Activated CD4-positive, alpha-beta T cell treated with anti-CD3 and anti-CD28 coated beads, Interleukin-2, amount 50 U/mL, for 48 hours (primary cell): ENCODE measurements around the gene TBC1D2.
"Not testable (repeated sequence)": the region's sequence is repeated elsewhere in the genome, so short reads cannot be mapped to it uniquely, and the experiment has no call there.

Source experiments
- DNase-seq, 2 experiments: peaks; one replicate each; pipeline ENCODE4 v3.0.0-alpha.2; 2020

The TBC1D2 gene

DNA sequence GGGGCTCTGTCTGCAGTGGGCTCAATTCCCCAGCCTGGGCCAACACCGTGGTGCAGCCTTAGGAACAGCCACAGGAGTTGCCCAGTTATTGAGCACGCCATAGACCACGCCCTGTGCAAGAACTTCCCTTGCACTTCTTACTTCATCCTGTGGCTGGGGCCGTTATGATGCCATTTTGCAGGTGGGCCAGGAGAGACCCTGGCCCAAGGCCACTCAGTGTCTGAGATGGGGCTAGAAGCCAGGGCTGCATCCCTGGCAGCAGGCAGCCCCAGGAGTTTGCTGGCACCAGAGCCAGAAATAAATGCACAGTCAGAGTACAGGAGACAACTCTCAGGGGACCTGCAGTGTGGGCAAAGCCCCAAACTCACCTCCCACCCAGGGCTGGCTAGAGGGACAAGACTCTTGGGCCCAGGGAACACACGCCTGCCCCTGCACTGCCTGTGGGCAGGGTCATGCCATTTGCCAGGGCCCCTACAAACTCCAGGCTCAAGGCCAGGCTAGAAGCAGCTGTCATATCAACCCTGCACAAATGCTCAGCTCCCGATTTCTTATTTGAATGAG, 69.8 kb downstream of the TBC1D2 start:
- DNase-seq, result no peak

DNA sequence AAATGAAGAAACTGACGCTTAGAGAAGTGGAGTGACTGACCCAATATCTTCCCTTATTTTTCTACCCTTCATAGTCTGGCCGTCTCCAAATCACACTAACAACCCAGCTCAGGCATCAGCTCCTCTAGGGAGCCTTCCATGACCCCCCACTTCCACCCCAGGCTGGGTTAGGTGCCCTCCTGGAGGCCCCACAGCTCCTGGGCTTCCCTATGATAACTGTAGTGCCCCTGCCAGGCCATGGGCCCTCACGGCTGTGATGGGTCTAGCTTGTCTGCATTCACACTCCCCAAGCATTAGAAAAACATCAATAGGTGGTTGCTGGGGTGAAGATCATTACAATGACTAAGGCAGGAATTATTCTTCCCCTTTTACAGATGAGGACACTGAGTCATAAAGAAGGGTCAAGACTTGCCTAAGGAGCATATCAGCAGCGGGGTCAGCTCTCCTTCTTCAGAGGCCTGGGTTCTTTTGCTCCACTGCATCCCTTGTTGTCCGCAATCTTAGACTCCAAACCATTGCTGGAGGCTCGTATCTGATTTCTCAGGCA, 70.4 kb downstream of the TBC1D2 start:
- no peak for DNase-seq

DNA sequence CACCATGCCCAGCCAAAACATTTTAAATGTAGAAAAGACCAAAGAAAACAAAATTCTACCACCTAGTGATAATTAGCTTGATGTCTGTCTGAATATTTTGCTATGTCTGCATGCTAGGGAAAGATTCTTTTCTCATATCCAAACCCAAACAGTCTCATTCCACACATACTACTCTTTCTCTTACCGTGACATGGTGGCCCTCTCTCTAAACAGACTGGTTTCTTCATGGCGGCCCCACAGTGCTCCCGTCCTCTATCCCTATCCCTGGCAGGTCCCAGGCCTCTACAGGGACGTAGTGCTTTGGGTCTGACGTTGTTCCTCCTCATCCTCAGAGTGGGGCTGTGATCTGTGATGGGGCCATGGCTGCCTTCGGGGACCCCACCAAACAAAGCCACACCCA, 71.1 kb downstream of the TBC1D2 start:
- DNase-seq, result no peak

DNA sequence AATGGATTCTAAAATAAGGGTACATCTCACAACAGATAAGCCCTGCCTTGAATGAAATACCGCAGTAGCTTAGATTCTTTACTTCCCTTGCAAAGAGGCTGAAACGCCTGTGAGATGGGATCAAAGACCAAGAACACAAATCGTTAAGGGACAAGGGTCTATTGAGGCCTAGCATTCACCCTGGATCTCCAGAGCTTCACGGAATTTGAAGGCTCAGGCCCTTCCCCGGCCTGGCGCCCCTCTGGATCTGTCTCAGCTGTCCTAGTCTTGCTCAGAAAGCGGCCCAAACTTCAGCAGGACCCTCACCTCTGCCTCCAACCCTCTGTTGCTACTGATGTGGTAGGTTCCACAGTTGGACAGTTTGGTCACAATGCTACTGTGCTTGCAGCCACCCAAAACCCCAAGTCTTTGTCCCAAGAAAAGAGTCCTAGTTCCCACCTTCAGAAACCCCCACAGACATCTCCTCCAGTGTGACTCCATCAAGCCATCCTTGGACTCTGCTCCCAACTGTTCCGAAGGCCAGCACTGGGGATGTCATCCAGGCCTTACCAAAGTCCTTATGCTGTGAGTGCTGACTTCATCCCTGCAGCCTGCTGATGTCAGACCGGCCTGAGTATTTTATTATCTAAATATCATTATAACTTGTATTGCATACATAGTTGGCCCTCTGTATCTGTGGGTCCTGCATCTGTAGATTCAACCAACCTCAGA, 72.4 kb downstream of the TBC1D2 start:
- DNase-seq, result no peak

DNA sequence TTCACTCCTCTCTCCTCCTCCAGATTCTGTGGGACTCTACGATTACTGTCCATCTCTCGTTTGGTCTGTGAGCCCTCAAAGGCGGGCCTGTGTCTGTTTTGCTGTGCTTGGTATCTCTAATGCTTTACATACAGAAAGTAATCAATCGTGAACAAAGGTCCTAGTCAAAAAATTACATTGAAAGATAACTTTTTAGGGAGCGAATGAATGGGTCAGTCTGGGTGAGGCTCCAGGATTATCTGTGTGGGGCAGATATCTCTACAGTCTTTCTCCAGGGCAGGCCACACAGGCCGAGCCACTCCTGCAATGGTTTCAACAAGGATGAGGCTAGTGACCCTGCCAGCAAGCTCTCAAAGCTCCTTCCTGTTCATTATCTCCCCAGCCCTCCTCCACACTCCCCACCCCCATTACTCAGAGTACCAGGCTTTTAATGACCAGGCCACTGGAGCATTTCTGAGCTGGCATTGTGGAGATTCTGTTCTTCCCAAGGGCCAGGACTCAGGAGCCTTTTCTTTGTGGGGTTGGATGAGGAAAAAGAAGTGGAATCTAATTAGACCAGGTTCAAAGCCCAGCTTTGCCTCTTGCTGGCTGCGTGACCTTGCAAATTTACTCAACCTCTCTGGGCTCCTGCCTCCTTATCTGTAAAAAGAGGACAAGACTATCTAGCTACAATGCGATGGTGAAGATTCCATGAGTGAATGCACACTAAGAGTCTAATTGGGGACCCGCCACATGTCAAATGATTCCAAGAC, 73.2 kb downstream of the TBC1D2 start:
- no peak for DNase-seq

DNA sequence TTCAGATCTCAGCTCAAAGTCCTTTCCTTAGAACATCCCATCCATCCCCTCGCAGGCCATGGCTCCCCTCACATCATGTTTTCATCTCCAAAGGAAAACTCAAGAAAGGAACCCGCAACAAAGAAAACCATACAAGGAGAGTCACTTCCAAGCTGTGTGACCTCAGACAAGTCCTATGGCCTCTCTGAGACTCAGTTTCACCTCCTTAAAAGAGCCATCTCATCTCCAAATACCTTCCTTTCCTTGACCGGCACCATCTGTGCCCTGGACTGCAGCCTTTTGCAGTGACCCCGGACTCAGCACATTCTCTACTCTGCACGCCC, 73.7 kb downstream of the TBC1D2 start:
- DNase-seq, result no peak

DNA sequence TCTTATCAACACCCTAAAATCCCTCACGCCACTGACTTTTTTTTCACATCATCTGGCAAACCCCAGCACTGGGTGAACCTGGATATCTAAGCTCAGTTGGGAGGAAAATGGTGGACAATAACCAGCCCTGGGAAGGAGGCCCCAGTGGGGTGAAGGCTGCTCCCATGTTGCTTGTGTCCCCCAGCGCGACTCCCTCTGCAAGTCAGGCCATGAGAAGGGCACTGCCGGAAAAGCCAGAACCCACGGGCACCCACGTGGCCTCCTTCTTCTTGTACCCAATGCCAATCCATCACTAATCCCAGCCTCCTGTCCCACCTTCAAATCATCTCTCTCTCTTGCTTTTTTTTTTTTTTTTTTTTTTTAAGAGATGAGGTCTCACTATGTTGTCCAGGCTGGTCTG, 74.5 kb downstream of the TBC1D2 start:
- DNase-seq, result no peak

DNA sequence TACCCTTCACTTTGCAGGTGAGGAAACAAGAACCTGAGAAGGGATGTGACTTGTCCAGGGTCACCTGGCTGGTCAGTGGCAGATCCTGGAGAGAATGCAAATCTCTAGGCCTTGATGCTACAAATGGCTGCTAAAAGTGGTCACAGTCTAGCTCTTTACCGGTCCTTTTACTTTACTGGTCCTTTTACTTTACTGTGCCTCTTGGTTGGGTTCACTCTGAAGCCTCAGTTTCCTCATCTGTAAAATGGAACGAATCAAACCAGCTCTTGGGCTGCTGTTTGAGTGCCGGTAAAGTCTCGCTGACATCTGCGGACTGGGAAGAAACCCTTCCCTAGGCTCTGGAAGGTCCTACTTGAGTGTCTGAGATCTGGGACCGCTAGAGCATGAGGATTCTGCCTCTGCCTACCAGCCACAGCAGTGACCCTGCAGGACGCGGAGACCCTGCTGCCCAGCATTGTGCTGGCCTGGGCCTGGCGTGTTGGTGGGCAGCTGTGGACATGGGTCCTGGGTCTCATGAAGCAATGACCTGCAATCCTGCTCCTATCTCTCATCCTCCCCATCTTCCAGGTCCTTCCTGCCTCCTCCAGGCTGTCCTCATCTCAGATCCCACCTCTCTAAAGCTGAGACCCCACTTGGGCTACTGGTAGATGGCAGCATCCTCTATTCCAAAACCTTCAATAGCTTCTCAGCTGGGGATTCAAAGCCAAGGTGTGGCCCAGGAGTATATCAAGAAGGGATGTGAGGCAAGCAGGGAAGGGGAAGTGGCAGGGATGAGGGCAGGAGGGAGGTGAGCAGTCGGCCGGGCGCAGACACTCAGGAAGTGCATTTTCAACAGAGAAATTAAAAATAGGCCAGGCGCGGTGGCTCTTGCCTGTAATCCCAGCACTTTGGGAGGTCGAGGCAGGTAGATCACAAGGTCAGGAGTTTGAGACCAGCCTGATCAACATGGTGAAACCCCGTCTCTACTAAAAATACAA, 76.3 kb downstream of the TBC1D2 start:
- no peak for DNase-seq

DNA sequence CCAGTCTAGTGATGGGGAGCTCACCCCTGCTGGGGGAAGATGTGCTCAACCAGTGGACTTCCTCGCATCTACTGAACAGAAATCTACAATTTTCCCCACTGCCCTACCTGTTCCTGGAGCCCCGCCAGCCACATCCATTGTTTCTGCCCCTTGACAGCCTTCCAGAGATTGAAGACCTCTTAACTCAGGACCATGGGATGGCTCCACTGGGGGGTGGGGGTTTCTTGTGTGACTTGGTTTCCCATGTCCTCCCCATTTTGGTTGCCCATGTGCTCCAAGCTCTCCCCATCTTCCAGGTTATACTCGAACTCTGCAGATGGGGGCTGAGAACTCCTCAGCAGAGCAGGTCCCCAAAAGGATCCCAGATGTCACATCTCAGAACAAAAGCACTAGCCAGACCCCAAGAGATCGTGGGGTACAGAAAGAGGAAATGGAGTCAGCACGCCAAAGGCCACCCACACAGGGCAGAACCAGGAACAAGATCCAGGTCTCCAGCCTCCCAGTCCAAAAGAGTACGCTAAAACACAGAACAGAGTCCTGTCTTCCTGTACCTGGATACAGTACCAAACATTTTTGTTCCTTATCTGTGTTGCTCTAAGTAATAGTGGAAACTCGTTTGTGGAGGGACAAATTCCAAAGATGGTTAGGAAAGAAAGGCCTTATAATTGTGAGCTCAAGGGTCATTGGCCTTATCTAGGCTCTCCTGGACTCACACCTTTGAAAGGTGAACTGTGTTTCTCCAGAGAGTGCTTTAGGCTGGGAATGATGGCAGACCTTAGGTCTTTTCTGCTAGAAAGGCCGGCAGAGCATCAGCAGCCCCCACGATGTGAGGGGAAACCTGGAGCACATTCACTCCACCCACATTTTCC, 78.8 kb downstream of the TBC1D2 start:
- no peak for DNase-seq

DNA sequence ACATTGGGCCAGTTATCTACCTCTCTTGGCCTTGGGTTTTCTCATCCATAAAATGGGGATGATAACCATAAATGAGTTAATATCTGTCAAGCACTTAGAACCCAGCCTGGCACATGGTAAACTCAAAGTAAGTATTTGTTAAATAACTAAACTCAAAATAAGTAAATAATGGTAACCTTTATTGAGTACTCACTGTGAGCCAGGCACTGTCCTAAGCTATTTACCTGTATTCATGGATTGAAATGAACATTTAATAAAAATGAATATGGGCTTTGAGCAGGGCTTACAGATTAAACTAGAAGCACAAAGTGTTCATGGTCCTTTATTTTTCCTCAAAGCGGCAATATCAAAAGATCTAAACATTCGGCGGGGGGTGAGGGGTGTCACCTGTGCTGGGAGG, 79.7 kb downstream of the TBC1D2 start:
- no peak for DNase-seq

DNA sequence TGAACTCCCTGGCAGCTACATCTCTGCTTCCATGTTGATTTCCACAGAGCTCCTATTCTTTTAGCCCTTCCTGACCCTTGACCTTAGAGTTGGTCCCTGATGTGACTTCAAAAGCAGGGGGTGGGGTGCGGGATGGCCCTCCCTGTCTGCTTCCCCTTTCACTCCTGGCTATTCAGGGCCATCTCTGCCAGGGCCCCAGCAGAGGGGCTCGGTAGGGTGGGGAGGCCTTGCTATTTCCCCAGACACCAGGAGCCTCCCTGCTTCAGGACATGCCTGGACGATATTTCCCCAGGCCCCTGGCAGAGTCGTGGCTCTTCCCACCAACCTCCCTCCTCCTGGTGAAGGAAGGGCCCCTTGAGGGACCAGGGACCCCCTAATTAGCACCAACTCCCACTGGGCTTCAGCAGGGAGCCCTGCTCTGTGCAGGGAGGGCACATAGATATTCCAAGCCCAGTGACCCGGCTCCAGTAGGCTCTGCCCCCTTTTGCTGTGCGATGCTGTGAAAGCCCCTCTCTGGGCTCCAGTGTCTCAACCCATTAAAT, 80.3 kb downstream of the TBC1D2 start:
- no peak for DNase-seq

DNA sequence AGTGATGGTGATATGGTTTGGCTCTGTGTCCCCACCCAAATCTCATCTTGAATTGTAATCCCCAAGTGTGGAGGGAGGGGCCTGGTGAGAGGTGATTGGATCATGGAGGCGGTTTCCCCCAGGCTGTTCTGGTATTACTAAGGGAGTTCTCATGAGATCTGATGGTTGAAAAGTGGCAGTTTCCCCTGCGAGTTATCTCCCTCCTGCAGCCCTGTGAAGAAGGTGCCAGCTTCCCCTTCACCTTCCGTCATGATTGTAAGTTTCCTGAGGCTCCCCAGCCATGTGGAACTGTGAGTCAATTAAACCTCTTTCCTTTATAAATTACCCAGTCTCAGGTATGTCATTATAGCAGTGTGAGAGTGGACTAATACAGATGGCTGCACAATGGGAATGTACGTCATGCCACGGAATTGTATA, 80.9 kb downstream of the TBC1D2 start:
- not testable (repeated sequence) for DNase-seq

DNA sequence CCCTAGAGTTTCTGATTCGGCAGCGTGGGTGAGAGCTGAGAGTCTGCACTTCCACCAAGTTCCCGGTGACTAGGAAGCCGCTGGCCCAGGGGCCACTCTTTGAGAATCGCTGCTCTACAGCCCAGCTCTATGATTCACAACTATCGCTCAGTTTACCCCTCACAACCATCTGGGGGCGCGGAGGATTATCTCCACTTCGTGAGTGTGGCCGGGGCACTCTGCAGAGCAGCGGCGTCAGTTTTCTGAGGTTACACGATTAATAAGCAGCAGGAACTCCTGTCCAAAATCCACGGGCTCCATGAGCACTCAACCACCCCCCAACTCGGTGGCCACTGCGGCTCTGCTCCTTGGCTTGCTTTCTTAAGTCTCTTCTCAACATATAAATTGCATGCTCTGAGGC, 82.3 kb downstream of the TBC1D2 start:
- no peak for DNase-seq

DNA sequence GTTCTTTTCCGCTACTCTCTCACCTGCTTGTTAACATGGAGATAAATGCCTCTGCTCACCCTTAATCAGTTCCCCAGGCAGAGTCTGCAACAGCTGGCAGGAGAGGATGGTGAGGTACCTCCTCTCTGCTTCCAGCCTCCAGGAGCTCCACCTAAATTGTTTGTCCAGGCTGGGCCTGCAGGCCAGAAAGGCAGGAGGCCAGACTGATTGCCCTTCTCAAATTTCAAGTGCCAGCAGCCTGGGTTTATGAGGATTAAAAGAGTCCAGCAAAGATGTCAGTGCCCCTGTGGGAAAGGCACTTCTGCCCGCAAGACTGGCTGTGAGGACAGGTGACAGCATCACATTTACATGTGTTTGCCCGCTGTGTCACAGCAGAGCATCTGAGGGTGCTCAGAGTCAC, 82.8 kb downstream of the TBC1D2 start:
- DNase-seq, result no peak

DNA sequence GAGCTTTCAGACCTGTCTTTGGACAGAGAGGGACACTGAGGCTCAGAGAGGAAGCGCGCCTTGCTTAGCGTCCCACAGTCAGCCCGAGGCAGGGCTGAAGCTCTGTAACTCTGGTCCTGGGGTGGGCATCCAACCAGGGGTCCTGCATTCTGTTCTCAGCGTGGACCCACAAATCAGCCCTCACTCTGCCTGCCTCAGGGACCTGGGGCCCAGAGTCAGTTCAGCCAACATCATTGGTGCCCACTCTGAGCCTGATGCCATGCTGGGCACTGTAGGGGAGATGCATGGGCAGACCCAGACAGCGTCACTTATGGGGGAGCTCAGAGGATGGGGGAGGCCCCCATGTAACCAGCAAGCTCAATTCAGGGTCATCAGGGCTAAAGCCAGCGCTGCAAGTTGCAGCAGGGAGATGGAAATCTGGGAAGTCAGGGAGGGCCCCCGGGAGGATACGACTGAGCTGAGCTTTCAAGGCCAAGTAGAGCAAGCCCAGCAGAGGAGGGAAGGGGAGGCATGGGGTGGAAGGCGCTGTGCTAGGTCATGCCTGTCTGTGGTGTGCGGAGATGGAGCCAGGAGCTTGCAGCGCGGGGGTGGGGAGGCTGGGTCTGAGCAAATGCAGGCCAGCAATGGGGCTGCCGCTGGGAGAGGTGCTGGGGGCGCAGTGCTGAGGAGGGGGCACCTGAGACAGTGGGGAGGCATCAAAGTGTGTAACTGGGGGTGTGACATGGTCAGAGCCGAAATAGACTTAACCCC, 84.1 kb downstream of the TBC1D2 start:
- DNase-seq, result no peak

DNA sequence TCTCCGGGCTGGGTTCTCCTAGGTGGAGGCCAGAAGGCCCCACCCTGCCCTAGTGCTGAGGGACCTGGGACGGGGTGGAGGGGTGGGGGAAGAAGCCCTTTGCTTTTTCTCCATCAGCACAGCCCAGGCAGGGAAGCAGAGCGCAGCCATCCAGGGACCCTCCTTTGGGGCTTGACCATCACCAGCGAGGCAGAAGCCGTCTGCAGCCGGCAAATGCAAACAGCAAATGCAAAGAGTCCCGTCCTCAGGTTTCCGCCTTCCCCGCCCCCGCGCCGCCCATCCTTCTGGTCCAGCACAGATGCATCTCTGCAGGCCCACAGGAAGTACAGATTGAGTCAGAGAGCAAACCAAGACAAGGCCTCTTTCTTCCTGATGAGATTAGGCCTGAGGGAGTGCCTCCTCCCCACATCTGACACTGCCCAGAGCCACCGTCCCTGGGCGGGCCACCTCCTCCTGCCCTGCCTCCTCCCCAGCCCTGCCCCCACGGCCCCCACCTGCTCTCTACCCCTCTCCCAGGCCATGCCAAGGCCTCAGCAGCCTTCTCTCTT, 86.4 kb downstream of the TBC1D2 start:
- DNase-seq, result peak; percentile 63 to 71

DNA sequence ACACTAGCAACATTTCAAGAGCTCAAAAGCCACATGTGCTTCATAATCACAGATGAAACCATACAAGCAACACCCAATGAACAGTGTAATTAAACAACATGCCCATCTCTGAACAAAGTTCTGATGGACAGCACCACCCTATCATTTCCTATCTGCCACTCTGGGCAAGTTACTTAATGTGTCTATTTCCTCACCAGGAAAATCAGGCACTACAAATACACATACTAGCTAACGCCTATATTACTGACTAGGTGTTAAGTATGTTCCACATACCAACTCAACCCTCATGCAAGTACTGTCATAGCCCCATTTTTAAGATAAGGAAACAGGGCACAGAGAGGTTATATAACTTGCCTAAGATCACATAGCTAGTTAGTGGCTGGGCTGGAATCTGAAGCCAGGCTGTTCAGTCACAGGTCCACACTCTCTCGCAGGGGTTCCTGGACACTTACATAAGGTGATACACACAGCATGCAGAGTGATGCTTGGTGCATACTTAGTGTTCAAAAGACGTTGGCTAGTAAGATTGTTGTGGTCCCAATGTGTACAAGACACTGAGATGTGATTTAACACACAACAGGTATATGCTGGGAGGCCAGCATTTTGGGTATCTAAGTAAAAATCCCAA, 87.2 kb downstream of the TBC1D2 start:
- DNase-seq, result no peak

DNA sequence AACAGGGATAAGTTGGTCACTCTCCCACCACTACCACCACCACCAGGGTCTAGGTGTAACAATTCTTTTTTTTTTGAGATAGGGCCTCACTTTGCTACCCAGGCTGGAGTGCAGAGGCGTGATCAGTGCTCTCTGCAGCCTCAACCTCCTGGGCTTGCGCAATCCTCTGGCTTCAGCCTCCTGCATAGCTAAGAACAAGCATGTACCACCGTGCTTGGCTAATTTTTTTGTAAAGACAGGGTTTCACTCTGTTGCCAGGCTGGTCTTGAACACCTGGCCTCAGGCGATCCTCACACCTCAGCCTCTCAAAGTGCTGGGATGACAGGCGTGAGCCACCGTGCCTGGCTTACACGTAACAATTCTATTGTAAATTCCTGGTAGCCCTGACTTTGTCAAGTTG, 90.5 kb downstream of the TBC1D2 start:
- DNase-seq, result no peak

DNA sequence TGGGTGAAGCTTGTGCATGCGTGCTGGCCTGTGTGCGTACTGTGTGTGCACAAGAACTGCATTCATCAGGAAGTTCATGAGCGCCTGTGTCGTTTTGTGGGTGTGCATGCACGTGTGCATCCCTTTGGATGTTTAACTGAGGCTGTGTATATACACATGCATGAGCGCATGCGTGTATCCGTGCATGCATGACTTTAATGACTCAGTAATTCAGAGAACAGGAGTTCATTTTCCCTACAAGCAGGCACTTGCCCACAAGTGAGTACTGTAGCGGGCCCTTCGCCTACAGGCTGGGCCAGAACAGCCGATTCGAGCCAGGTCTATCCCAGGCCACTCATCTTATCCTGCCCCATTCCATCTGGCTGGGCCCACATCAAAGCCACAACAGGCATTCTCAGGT, 92.8 kb downstream of the TBC1D2 start:
- no peak for DNase-seq

DNA sequence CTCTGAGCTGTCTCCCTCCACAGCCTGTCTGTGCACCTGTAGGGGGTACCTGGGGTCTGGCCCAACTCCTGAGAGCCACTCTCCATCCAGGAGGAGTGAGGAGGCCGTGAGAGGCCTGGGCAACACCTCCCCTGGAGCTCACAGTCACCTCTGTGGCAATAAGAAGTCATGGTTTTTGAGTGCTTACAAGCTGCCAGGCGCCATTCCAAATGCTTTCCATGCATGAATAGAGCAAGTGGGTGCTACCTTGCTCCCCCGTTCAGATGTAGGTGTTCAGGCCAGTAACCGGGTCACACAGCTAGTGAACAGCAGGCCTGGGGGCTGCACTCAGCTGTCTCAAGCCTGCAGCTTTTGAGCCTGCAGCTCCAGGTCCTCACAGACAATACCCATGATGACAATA, 93.6 kb downstream of the TBC1D2 start:
- no peak for DNase-seq
